NCI-H1092 (cell line): Measurements from ENCODE around the gene TRPV4.

Source experiments
- DNase-seq: peaks from one replicate; lab custom pipeline; 2025; lab: John Stamatoyannopoulos, UW

Gene TRPV4

GRCh38 chr12:109827566-109828550 lies 5.3 kb downstream of the TRPV4 start:
- no peak for DNase-seq

- no peak for DNase-seq
Observed at GRCh38 chr12:109827080-109827479, 6.1 kb downstream of the TRPV4 start.

GRCh38 chr12:109824731-109825130 lies 8.5 kb downstream of the TRPV4 start:
- DNase-seq: no peak

GRCh38 chr12:109822951-109823411 lies 10.2 kb downstream of the TRPV4 start:
- DNase-seq: no peak

GRCh38 chr12:109822416-109822815 lies 10.8 kb downstream of the TRPV4 start:
- no peak for DNase-seq

DNA sequence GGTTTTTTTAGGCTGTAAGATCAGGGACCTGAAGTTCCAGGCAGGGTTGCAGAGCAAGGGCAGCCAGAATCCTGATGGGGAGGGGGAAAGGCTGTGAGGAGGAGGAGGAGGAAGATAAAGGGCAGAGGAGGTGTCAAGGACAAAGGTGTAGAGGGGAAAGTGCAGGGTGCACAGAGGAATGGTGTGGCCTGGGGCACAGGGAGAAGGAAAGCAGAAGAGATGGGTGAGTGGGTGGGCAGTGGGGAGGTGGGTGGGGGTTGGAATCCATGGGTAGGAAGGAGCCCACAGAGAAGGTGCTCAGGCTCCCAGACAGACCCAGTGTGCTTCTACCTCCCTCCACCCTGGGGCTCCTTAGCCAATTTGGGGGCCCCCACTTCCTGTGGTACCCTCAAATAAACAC lies 11.2 kb downstream of the TRPV4 start:
- no peak for DNase-seq

DNA sequence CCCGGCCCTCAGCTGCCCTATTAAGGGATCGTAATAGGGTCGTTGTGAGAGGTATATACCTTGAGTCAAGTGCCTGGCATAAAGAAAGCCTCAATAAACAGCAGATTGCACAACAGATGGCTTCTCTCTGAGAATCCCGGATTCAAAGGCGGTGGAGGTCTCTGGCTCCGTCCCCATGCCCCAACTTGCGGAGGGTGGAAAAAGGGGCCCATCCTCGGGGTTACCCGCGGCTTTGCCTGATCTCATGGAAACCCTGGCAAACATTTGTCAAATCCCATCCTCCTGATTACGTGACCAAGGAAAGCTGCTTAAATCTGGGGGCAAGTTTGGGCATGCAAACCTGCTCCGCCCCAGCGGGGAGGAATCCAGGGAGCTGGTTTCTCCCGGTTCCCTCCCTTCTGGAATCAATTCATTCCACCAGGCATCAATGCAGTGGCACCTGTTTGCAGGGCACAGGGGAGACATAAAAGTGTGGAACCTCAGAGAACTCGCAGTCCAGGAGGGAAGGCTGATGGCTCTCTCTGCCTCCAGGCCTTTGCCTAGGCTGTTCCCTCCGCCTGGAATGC lies 12.3 kb downstream of the TRPV4 start:
- DNase-seq: no peak

DNA sequence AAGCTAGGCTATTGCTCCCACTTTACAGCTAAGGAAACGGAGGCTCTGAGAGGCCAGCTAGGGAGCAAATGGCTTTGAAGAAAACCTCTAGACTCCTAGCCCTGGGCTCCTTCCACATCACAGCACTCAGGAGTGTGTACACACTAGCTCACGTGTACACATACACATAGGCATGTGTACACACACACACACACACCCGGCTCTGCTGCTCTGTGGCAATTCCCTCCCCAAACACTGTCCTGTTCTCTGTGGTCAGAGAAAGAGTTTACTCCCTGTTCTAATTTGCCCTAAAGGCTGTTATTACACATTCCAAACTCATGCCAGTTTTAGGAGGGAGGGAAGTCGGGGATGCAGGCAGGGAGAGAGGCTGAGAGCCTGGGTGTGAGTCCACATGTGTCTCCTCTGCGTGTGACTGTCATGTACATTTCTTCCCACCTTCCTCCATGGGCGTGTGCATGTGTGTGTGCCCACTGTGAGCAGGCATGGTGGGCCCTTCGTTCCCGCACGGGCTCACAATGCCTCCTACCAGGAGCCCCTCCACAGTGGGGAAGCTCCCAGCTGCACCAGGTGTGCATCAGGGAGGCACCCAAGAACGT lies 14.2 kb downstream of the TRPV4 start:
- DNase-seq: no peak

- no peak for DNase-seq
Observed at GRCh38 chr12:109818253-109818652, 14.9 kb downstream of the TRPV4 start.

GRCh38 chr12:109817627-109818231 lies 15.5 kb downstream of the TRPV4 start:
- no peak for DNase-seq

- no peak for DNase-seq
Observed at GRCh38 chr12:109816870-109817269, 16.3 kb downstream of the TRPV4 start.

DNA sequence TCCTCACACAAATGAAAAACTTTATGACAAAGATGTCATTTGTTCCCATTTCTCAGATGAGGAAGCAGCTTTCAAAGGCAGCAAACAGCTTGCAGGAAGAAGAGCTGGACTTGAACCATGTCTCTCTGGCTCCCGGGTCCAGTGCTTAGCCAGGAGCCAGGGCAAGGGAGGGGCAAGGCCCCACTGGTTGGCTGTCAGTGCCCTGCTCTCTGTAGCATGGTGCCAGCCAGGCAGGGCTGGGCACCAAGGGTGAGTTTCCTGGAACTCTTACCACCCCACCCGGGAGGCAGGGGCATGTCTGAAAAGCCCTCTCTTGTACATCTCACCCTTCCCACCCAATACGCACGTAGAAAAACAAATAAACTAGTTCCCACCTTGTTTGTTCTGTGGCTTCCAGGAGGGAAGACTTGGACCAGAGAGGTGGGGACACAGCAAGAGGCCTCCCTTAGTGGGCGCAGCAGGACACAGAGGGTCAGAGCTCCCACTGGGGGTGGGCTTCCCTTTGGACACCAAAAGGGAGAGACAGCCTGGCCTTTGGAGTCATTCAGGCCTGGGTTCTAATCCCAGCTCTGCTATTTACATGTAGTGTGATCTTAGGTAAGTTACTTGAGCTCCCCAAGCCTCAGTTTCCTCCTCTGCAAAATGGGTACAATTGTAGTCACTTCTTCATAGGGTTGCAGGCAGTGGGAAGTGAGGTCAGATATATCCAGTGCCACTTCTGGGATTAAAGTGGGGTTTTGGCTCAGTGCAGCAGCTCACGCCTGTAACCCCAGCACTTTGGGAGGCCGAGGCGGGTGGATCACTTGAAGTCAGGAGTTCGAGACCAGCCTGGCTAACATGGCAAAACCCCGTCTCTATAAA lies 17.2 kb downstream of the TRPV4 start:
- no peak for DNase-seq

- DNase-seq: no peak
Observed at GRCh38 chr12:109815225-109815624, 18.0 kb downstream of the TRPV4 start.

- no peak for DNase-seq
Observed at GRCh38 chr12:109814600-109815150, 18.5 kb downstream of the TRPV4 start.

DNA sequence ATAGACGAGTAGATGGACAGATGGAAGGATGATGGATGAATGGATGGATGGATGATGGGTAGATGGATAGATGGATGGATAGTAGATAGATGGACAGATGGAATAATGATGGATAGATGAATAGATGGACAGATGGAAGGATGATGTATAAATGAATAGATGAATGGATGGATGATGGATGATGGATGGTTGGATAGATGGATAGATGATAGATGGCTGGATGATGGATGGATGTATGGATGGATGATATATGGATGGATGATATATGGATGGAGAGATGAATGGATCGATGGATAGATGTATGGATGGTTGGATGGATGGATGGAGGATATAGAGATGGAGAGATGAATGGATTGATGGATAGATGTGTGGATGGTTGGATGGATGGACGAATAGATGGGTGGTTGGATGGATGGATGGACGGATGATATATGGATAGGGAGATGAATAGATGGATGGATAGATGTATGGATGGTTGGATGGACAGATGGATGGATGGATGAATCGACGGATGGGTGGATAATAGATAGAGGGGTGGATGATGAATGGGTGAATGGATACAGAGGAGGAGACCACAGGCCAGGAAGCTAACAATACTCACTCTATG lies 19.3 kb downstream of the TRPV4 start:
- no peak for DNase-seq

- DNase-seq: no peak
Observed at GRCh38 chr12:109811624-109811995, 21.6 kb downstream of the TRPV4 start.

DNA sequence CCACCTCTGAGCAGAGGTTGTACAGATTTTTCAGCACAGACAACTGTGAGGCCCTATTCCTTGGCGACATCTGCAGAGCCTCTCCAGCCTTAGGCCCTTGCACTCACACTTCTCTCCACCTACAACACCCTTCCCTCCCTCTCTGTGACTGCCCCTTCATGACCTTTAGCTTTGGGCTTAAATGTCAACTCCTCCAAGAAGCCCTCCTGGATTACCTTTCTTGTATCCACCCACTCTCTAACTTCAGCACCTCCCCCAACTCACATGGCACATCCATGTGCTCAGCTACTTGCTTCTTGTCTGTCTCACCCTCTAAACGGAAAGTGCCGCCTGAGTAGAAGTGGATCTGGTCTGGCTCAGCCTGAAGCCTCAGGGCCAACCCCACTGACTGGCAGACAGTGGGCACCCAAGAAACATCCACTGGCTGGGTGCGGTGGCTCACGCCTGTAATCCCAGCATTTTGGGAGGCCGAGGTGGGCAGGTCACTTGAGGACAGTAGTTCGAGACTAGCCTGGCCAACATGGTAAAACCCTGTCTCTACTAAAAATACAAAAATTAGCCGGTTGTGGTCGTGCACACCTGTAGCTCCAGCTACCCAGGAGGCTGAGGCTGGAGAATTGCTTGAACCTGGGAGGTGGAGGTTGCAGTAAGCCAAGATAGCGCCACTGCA lies 22.1 kb downstream of the TRPV4 start:
- no peak for DNase-seq

DNA sequence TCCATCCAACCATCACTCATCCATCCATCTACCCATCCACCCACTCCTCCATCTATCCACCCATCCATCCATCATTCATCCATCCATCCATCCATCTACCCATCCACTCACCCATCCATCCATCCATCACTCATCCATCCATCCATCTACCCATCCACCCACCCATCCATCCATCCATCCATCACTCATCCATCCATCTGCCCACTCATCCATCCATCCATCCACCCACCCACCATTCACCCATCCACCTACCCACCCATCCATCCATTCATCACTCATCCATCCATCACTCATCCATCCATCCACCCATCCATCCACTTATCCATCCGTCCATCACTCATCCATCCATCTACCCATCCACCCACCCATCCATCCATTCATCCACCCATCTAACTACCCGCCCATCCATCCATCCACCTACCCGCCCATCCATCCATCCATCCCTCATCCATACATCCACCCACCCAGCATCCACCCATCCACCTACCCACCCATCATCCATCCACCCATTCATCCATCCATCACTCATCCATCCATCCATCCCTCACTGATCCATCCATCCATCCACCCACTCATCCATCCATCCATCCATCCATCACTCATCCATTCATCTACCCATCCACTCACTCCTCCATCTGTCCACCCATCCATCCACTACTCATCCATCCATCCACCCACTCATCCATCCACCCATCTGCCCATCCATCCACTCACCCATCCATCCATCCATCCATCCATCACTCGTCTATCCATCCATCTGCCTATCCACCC lies 24.1 kb downstream of the TRPV4 start:
- DNase-seq: no peak

GRCh38 chr12:109807954-109808643 lies 25.1 kb downstream of the TRPV4 start:
- no peak for DNase-seq
